OCI-LY1 (cell line): ENCODE results near the gene OR5W2.
"Not testable (repeated sequence)": the region's sequence is repeated elsewhere in the genome, so short reads cannot be mapped to it uniquely, and the experiment has no call there.

Source experiments
- EZH2 ChIP-seq: fragments of 200-600 bp; sonication (generic), shearing (Covaris generic); IDR thresholded peaks from 2 replicates; pipeline ENCODE4 v1.8.0; 2017; ENCODE audit warnings: borderline replicate concordance, mixed run types, mild to moderate bottlenecking, antibody characterized with exemption, low read length, moderate library complexity, mixed read lengths
- TF ChIP-seq, protein P1 (sequence below): fragments of 200-600 bp; sonication (generic), shearing (Covaris generic); IDR thresholded peaks from 2 replicates; pipeline ENCODE4 v1.5.1; 2017; ENCODE audit warnings: mild to moderate bottlenecking, antibody characterized with exemption, low read length, moderate library complexity, mixed read lengths

DNA sequence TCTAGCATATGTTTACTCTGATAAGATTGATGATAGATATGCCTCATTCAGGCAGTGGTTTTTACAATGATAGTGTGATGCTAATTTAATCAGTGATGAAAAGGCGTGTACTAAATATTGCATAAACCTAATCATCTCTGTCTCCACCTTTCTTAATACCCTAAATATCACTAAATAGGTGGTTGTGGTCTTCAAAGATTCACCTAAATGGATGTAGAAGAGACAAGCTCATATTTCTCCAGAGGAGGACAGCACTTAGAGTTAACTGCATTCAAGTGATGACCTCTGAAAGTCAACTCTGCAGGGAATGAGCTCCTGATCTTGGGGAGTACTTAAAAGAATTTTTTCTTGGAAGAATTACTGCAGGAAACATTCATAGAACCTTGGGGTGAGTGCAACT is 31.4 kb downstream of the OR5W2 start, which contains the start of gene TRIM51:
- TF ChIP-seq, protein P1, sequence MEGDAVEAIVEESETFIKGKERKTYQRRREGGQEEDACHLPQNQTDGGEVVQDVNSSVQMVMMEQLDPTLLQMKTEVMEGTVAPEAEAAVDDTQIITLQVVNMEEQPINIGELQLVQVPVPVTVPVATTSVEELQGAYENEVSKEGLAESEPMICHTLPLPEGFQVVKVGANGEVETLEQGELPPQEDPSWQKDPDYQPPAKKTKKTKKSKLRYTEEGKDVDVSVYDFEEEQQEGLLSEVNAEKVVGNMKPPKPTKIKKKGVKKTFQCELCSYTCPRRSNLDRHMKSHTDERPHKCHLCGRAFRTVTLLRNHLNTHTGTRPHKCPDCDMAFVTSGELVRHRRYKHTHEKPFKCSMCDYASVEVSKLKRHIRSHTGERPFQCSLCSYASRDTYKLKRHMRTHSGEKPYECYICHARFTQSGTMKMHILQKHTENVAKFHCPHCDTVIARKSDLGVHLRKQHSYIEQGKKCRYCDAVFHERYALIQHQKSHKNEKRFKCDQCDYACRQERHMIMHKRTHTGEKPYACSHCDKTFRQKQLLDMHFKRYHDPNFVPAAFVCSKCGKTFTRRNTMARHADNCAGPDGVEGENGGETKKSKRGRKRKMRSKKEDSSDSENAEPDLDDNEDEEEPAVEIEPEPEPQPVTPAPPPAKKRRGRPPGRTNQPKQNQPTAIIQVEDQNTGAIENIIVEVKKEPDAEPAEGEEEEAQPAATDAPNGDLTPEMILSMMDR = not testable (repeated sequence)
- not testable (repeated sequence) for TF ChIP-seq EZH2
